Measurements from ENCODE around the gene NODAL.
"Not testable (repeated sequence)": the region's sequence is repeated elsewhere in the genome, so short reads cannot be mapped to it uniquely, and the experiment has no call there.

Gene NODAL

GRCh38 chr10:70441161-70441894, at the start of gene NODAL:
Gene NODAL (minus strand): TSS chr10:70441681. CDS start chr10:70441667, 14 bp downstream.
- no peak for DNase-seq (ENCODE audit: low read depth in 3 of 3)

- no peak for DNase-seq (ENCODE audit: low read depth in 3 of 3)
Observed at GRCh38 chr10:70490142-70490541, 48.7 kb upstream of the NODAL start.

GRCh38 chr10:70487824-70488223, 46.3 kb upstream of the NODAL start:
- no peak for DNase-seq (ENCODE audit: low read depth in 3 of 3)

- DNase-seq (ENCODE audit: low read depth in 3 of 3): not testable (repeated sequence)
Observed at GRCh38 chr10:70483872-70484271, 42.4 kb upstream of the NODAL start.

GRCh38 chr10:70482982-70483760, 41.7 kb upstream of the NODAL start:
- no peak for DNase-seq (ENCODE audit: low read depth in 3 of 3)

- no peak for DNase-seq (ENCODE audit: low read depth in 3 of 3)
Observed at GRCh38 chr10:70481831-70482530, 40.5 kb upstream of the NODAL start.

- no peak for DNase-seq (ENCODE audit: low read depth in 3 of 3)
Observed at GRCh38 chr10:70481105-70481504, 39.6 kb upstream of the NODAL start.

- no peak for DNase-seq (ENCODE audit: low read depth in 3 of 3)
Observed at GRCh38 chr10:70480239-70480861, 38.9 kb upstream of the NODAL start.

GRCh38 chr10:70479626-70480238, 38.3 kb upstream of the NODAL start:
- no peak for DNase-seq (ENCODE audit: low read depth in 3 of 3)

GRCh38 chr10:70479165-70479581, 37.7 kb upstream of the NODAL start:
- DNase-seq (ENCODE audit: low read depth in 3 of 3): no peak

- peak in 1 of 3 experiments; percentile 54 for DNase-seq (ENCODE audit: low read depth in 3 of 3)
Observed at GRCh38 chr10:70478191-70479164, 37.0 kb upstream of the NODAL start, which contains the start of gene PALD1. Gene PALD1 (plus strand): TSS chr10:70478767. CDS start chr10:70525952, 47,185 bp downstream.

GRCh38 chr10:70477661-70478162, 36.2 kb upstream of the NODAL start:
- DNase-seq (ENCODE audit: low read depth in 3 of 3): peak; percentile 49 to 86 (median 81)

GRCh38 chr10:70476249-70477035, 35.0 kb upstream of the NODAL start:
- no peak for DNase-seq (ENCODE audit: low read depth in 3 of 3)

- DNase-seq (ENCODE audit: low read depth in 3 of 3): no peak
Observed at GRCh38 chr10:70475661-70476060, 34.2 kb upstream of the NODAL start.

GRCh38 chr10:70474780-70475179, 33.3 kb upstream of the NODAL start:
- DNase-seq (ENCODE audit: low read depth in 3 of 3): no peak

- DNase-seq (ENCODE audit: low read depth in 3 of 3): no peak
Observed at GRCh38 chr10:70472799-70473454, 31.4 kb upstream of the NODAL start.

GRCh38 chr10:70466951-70467350, 25.5 kb upstream of the NODAL start:
- no peak for DNase-seq (ENCODE audit: low read depth in 3 of 3)

GRCh38 chr10:70465832-70466231, 24.4 kb upstream of the NODAL start:
- DNase-seq (ENCODE audit: low read depth in 3 of 3): no peak

- no peak for DNase-seq (ENCODE audit: low read depth in 3 of 3)
Observed at GRCh38 chr10:70465278-70465677, 23.8 kb upstream of the NODAL start.
